OCI-LY7 (cell line): ENCODE data around the gene MAP4K5. TPM values are rescaled to one million over a fixed set of nuclear protein-coding genes. Genes with fewer than 3 reads are reported as not detected.

Source experiments
- BruUV-seq: library from RNA; stranded (reverse); fragments of 400-500 nt; replicated peaks from 2 replicates; lab custom pipeline; 2021; lab: Mats Ljungman, UMichigan
- CTCF ChIA-PET: fragments of 300-600 bp; sonication (Branson Sonifier 250); formaldehyde crosslinking; loops from one replicate; lab custom pipeline; 2022; ENCODE audit warnings: antibody characterized with exemption; ENCODE audit not compliant: unreplicated experiment; lab: Charles Lee
- POLR2A ChIA-PET: fragments of 300-600 bp; sonication (Branson Sonifier 250); formaldehyde crosslinking; loops from one replicate; lab custom pipeline; 2022; ENCODE audit warnings: antibody characterized with exemption; lab: Charles Lee
- DNase-seq: peaks from one replicate; pipeline ENCODE4 v3.0.0-alpha.2; 2015; ENCODE audit warnings: low spot score
- H2AFZ ChIP-seq: fragments of 200-600 bp; sonication (generic), shearing (Covaris generic); 2 replicates; pipeline ENCODE4 v1.6.1; 2014; ENCODE audit warnings: mild to moderate bottlenecking, antibody characterized with exemption, low read length, moderate library complexity
- H3K27ac ChIP-seq: fragments of 200-600 bp; sonication (generic); 2 replicates; pipeline ENCODE4 v1.5.1; 2014; ENCODE audit warnings: mixed run types, low read depth, mild to moderate bottlenecking, moderate library complexity, low read length, inconsistent platforms; ENCODE audit not compliant: poor library complexity, severe bottlenecking
- H3K36me3 ChIP-seq: fragments of 200-600 bp; sonication (generic); 2 replicates; pipeline ENCODE4 v1.6.1; 2014; ENCODE audit warnings: mild to moderate bottlenecking, antibody characterized with exemption, low read length, moderate library complexity, mixed read lengths; ENCODE audit not compliant: insufficient read depth
- H3K4me1 ChIP-seq: fragments of 200-600 bp; sonication (generic); 2 replicates; pipeline ENCODE4 v1.5.1; 2014; ENCODE audit warnings: mild to moderate bottlenecking, low read length; ENCODE audit not compliant: insufficient read depth, poor library complexity, severe bottlenecking
- H3K4me2 ChIP-seq: fragments of 200-600 bp; sonication (generic); 2 replicates; pipeline ENCODE4 v1.6.1; 2014; ENCODE audit warnings: mild to moderate bottlenecking, low read length
- H3K4me3 ChIP-seq: fragments of 200-600 bp; sonication (generic); 2 replicates; pipeline ENCODE4 v1.5.1; 2014; ENCODE audit warnings: mild to moderate bottlenecking, low read depth, low read length; ENCODE audit not compliant: poor library complexity, severe bottlenecking
- H3K79me2 ChIP-seq: fragments of 200-600 bp; sonication (generic); 2 replicates; pipeline ENCODE4 v1.6.1; 2016; ENCODE audit warnings: low read depth, mild to moderate bottlenecking, low read length, moderate library complexity, mixed read lengths; ENCODE audit not compliant: insufficient read depth
- H3K9me2 ChIP-seq: fragments of 200-600 bp; sonication (generic); 2 replicates; pipeline ENCODE4 v1.6.1; 2016; ENCODE audit warnings: mild to moderate bottlenecking, low read length, mixed read lengths; ENCODE audit not compliant: insufficient read depth
- H3K9me3 ChIP-seq: fragments of 200-600 bp; sonication (generic); 2 replicates; pipeline ENCODE4 v1.6.1; 2014; ENCODE audit warnings: mild to moderate bottlenecking, mixed run types, low read length, mixed read lengths
- H4K20me1 ChIP-seq: fragments of 200-600 bp; sonication (generic); 2 replicates; pipeline ENCODE4 v1.6.1; 2014; ENCODE audit warnings: mild to moderate bottlenecking, antibody characterized with exemption, low read length, moderate library complexity, mixed read lengths; ENCODE audit not compliant: insufficient read depth
- CTCF ChIP-seq: fragments of 200-600 bp; sonication (generic); conservative IDR thresholded peaks from 2 replicates; pipeline ENCODE4 v1.5.1; 2014; ENCODE audit warnings: mild to moderate bottlenecking, antibody characterized with exemption, low read length, moderate library complexity, mixed read lengths
- EZH2phosphoT487 ChIP-seq: fragments of 200-600 bp; sonication (generic); IDR thresholded peaks from 2 replicates; pipeline ENCODE4 v1.6.1; 2018; ENCODE audit warnings: low read depth, borderline replicate concordance, mild to moderate bottlenecking, mixed run types, antibody characterized with exemption, low read length, moderate library complexity, mixed read lengths
- intact Hi-C: fragments of 100-400 bp; cut with micrococcal nuclease; formaldehyde crosslinking; loops from one replicate; pipeline ENCODE4 v1.10.0; 2022; ENCODE audit not compliant: unreplicated experiment
- small RNA-seq: library from RNA; depleted of rRNA; stranded (forward); fragments of <200 nt; gene quantifications from one replicate; pipeline ENCODE3, GENCODE V24; 2014
- total RNA-seq, 2 experiments: library from RNA; depleted of rRNA in 1 of 2; stranded (reverse); fragments of >200 nt in 1 of 2; shearing (Covaris generic) in 1 of 2; gene quantifications; 2 replicates each; pipeline ENCODE4 v1.2.3, GENCODE V29; 2014 to 2022

Gene MAP4K5
- total RNA-seq, 2 experiments from 2014 or later, result 36.7 to 44.0 TPM

GRCh38 chr14:50375760-50376159 lies 156.6 kb downstream of the MAP4K5 start:
- POLR2A ChIA-PET, result interaction anchor here (0.9 kb wide), 1 partner anchor 18 kb away, joined by 3 read pairs; no protein-coding TSS in a partner anchor
- Histone ChIP-seq H3K4me3 (no peak overlapping the region), H4K20me1 (no peaks in the 10 kb centered on the region), H3K27ac (no peak overlapping the region), H3K36me3 (no peaks in the 10 kb centered on the region), H3K79me2 (no peaks in the 10 kb centered on the region), H3K4me2 (no peak overlapping the region), H2AFZ (no peak overlapping the region), H3K9me3 (no peaks in the 10 kb centered on the region), H3K4me1 (no peaks in the 10 kb centered on the region), H3K9me2 (no peaks in the 10 kb centered on the region)
- CTCF ChIA-PET, result no interaction called here
- intact Hi-C loops, result no loop called here
- no peak for TF ChIP-seq EZH2phosphoT487
- no peak for TF ChIP-seq CTCF
- DNase-seq, result no peak
- no TSS peak for BruUV-seq

- Histone ChIP-seq H3K27ac (no peak overlapping the region), H2AFZ (no peak overlapping the region), H3K79me2 (no peaks in the 10 kb centered on the region), H3K9me2 (no peaks in the 10 kb centered on the region), H3K4me1 (no peaks in the 10 kb centered on the region), H3K9me3 (no peaks in the 10 kb centered on the region), H4K20me1 (no peaks in the 10 kb centered on the region), H3K4me2 (no peak overlapping the region), H3K4me3 (no peak overlapping the region), H3K36me3 (no peaks in the 10 kb centered on the region)
- intact Hi-C loops, result no loop called here
- BruUV-seq, result no TSS peak
- no peak for DNase-seq
- POLR2A ChIA-PET, result interaction anchor here (0.6 to 1.4 kb wide), 4 partner anchors 14 to 1196 kb away, joined by 3 read pairs; no protein-coding TSS in a partner anchor
- no peak for TF ChIP-seq EZH2phosphoT487
- no peak for TF ChIP-seq CTCF
- CTCF ChIA-PET, result no interaction called here
These were observed 158.4 kb downstream of the MAP4K5 start for GRCh38 chr14:50373959-50374358.

- POLR2A ChIA-PET, result no interaction called here
- Histone ChIP-seq H4K20me1 (no peaks in the 10 kb centered on the region), H2AFZ (no peak overlapping the region), H3K4me2 (no peak overlapping the region), H3K4me3 (no peak overlapping the region), H3K27ac (no peak overlapping the region), H3K79me2 (no peaks in the 10 kb centered on the region), H3K36me3 (no peaks in the 10 kb centered on the region), H3K4me1 (no peaks in the 10 kb centered on the region), H3K9me3 (no peaks in the 10 kb centered on the region), H3K9me2 (no peaks in the 10 kb centered on the region)
- CTCF ChIA-PET, result no interaction called here
- intact Hi-C loops, result no loop called here
- DNase-seq, result no peak
- no TSS peak for BruUV-seq
- no peak for TF ChIP-seq CTCF
- TF ChIP-seq EZH2phosphoT487, result no peak
These were observed 160.8 kb downstream of the MAP4K5 start for GRCh38 chr14:50371546-50371945.

Small RNA genes lying within 50 kb of the gene (small RNA-seq; reads per million reads assigned to genes)
- gene RF00019 (not detected), gene SNRPGP1 (not detected)

Other genes starting within 250 kb of the MAP4K5 start
- gene L2HGDH, start 220.3 kb downstream of the MAP4K5 start, total RNA-seq (2014; rRNA removed; shearing (Covaris generic)), result 8.7 and 10.0 TPM in 2 replicates
- 14.6 and 19.8 TPM in 2 replicates for gene L2HGDH, start 220.3 kb downstream of the MAP4K5 start, total RNA-seq (2022)
- gene DMAC2L, start 220.2 kb downstream of the MAP4K5 start, total RNA-seq (2014; rRNA removed; shearing (Covaris generic)), result 5.8 and 13.8 TPM in 2 replicates
- 31.3 and 33.0 TPM in 2 replicates for gene DMAC2L, start 220.2 kb downstream of the MAP4K5 start, total RNA-seq (2022)
- 0.09 TPM in 1 of 2 replicates, not detected in the other for gene CDKL1, start 135.7 kb downstream of the MAP4K5 start, total RNA-seq (2014; rRNA removed; shearing (Covaris generic))
- 0.22 and 0.36 TPM in 2 replicates for gene CDKL1, start 135.7 kb downstream of the MAP4K5 start, total RNA-seq (2022)
- gene ATL1, start 27.6 kb upstream of the MAP4K5 start, total RNA-seq (2014; rRNA removed; shearing (Covaris generic)), result 0.28 and 0.82 TPM in 2 replicates
- gene ATL1, start 27.6 kb upstream of the MAP4K5 start, total RNA-seq (2022), result 1.1 and 1.6 TPM in 2 replicates
- gene SAV1, start 135.7 kb upstream of the MAP4K5 start, total RNA-seq (2014; rRNA removed; shearing (Covaris generic)), result 6.7 and 10.4 TPM in 2 replicates
- gene SAV1, start 135.7 kb upstream of the MAP4K5 start, total RNA-seq (2022), result 17.9 and 18.2 TPM in 2 replicates